HG03139 (cell line): ENCODE measurements around the gene CLEC2B.

ENCODE experiments used
- ATAC-seq: cut with Tn5 transposase; IDR thresholded peaks from one replicate; pipeline ENCODE4 v1.9.1; 2021; ENCODE audit not compliant: unreplicated experiment

CLEC2B gene

GRCh38 chr12:9810671-9811070 is 58.5 kb downstream of the CLEC2B start:
- no peak for ATAC-seq

GRCh38 chr12:9809866-9810265 is 59.3 kb downstream of the CLEC2B start:
- no peak for ATAC-seq

GRCh38 chr12:9809338-9809737 is 59.8 kb downstream of the CLEC2B start:
- ATAC-seq = no peak

- no peak for ATAC-seq
Measured at GRCh38 chr12:9808504-9808903, 60.6 kb downstream of the CLEC2B start.

GRCh38 chr12:9806714-9807113 is 62.4 kb downstream of the CLEC2B start:
- ATAC-seq = no peak

GRCh38 chr12:9805883-9806282 is 63.3 kb downstream of the CLEC2B start:
- no peak for ATAC-seq
